ENCODE data around the gene WIPI1.

- TF ChIP-seq EZH2 (IDR thresholded peaks at IDR 0.05), result no peak
- no peak for TF ChIP-seq CTCF (IDR thresholded peaks at IDR 0.05)
Measured at GRCh38 chr17:68429881-68430280, 27.4 kb downstream of the WIPI1 start.
